COLO668 (cell line): ENCODE data around the gene FGF14.

Source experiments
- DNase-seq: peaks from one replicate; lab custom pipeline; 2025; ENCODE audit not compliant: unreplicated experiment; lab: John Stamatoyannopoulos, UW

Gene FGF14

GRCh38 chr13:101747039-101747438, 654.8 kb downstream of the FGF14 start:
- no peak for DNase-seq

GRCh38 chr13:101746513-101746912, 655.3 kb downstream of the FGF14 start:
- DNase-seq, result no peak

- no peak for DNase-seq
Measured at GRCh38 chr13:101739382-101740178, 662.3 kb downstream of the FGF14 start.

- no peak for DNase-seq
Measured at GRCh38 chr13:101738336-101738735, 663.5 kb downstream of the FGF14 start.

- DNase-seq, result no peak
Measured at GRCh38 chr13:101736566-101736965, 665.3 kb downstream of the FGF14 start.

GRCh38 chr13:101730420-101731000, 671.3 kb downstream of the FGF14 start:
- no peak for DNase-seq

- DNase-seq, result no peak
Measured at GRCh38 chr13:101728615-101729014, 673.2 kb downstream of the FGF14 start.

- no peak for DNase-seq
Measured at GRCh38 chr13:101728021-101728420, 673.8 kb downstream of the FGF14 start.

- DNase-seq, result no peak
Measured at GRCh38 chr13:101727118-101727517, 674.7 kb downstream of the FGF14 start.

GRCh38 chr13:101726681-101727080, 675.2 kb downstream of the FGF14 start:
- no peak for DNase-seq

GRCh38 chr13:101718496-101718895, 683.4 kb downstream of the FGF14 start:
- no peak for DNase-seq

GRCh38 chr13:101717353-101717752, 684.5 kb downstream of the FGF14 start:
- no peak for DNase-seq

- DNase-seq, result no peak
Measured at GRCh38 chr13:101714195-101714594, 687.7 kb downstream of the FGF14 start.

GRCh38 chr13:101712026-101712348, 689.9 kb downstream of the FGF14 start:
- no peak for DNase-seq

- DNase-seq, result no peak
Measured at GRCh38 chr13:101711307-101712025, 690.4 kb downstream of the FGF14 start.

- DNase-seq, result peak; percentile 36
Measured at GRCh38 chr13:101709952-101710351, 691.9 kb downstream of the FGF14 start.

- no peak for DNase-seq
Measured at GRCh38 chr13:101708115-101708514, 693.7 kb downstream of the FGF14 start.

- DNase-seq, result no peak
Measured at GRCh38 chr13:101707659-101708058, 694.2 kb downstream of the FGF14 start.

- DNase-seq, result no peak
Measured at GRCh38 chr13:101706651-101707050, 695.2 kb downstream of the FGF14 start.

GRCh38 chr13:101703838-101704237, 698.0 kb downstream of the FGF14 start:
- DNase-seq, result no peak

- no peak for DNase-seq
Measured at GRCh38 chr13:101703081-101703480, 698.8 kb downstream of the FGF14 start.

- no peak for DNase-seq
Measured at GRCh38 chr13:101700598-101700997, 701.2 kb downstream of the FGF14 start.
